HG02870 (cell line): ENCODE measurements around the gene PPTC7.
"Not testable (repeated sequence)": the region's sequence is repeated elsewhere in the genome, so short reads cannot be mapped to it uniquely, and the experiment has no call there.

Source experiments
- ATAC-seq: cut with Tn5 transposase; IDR thresholded peaks from one replicate; pipeline ENCODE4 v1.9.1; 2021; ENCODE audit warnings: mild to moderate bottlenecking, moderate library complexity; ENCODE audit not compliant: unreplicated experiment

Gene PPTC7

GRCh38 chr12:110537605-110538409 is 45.3 kb downstream of the PPTC7 start:
- ATAC-seq: no peak

GRCh38 chr12:110536834-110537604 is 46.1 kb downstream of the PPTC7 start:
- ATAC-seq: no peak

DNA sequence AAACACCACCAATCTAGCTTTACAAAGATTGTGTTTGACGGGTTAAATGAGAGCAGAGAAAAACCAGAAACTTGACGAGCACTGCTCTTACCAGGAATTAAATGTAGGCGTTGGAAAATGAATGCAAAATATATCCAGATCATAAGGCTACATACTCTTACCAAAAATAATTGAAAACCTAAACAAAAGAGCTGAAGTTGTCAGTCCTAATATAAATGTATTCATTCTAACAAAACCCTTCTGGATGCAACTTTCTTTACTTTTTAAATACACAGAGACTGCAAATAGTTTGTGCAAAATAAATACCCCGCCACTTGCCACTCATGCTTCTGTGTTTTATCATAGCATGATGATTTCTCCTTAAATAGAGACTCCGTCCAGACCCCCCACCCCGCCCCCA is 48.3 kb downstream of the PPTC7 start:
- no peak for ATAC-seq

- ATAC-seq: no peak
Observed at GRCh38 chr12:110533607-110534006, 49.5 kb downstream of the PPTC7 start.

GRCh38 chr12:110532644-110533043 is 50.5 kb downstream of the PPTC7 start:
- no peak for ATAC-seq

DNA sequence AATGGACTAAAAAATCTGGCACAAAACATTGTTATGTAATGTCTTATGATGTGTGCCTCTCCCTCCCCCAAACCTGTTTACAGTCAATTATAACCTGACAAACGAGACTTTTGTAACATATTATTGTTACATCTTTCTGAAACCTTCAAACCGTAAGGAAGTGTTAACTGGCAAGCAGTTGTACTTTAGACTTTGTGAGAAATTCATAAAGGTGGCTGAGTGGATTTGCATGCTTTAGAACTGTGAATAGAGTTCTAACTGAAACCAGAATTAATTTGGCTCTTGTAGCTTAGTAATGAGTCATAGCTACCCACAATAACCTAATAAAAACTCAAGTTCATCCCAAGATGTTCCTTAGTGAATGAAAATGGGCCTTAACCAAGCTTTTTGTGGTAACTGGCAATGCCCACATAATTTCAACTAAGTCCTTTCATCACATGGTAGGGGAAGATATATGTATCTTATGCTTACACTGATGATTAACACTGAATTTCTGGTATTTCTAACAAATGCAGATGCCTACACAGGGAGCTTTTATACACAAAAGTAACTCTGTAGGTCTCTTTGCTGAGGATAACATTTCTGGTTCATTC is 51.3 kb downstream of the PPTC7 start:
- ATAC-seq: peak; percentile 81

DNA sequence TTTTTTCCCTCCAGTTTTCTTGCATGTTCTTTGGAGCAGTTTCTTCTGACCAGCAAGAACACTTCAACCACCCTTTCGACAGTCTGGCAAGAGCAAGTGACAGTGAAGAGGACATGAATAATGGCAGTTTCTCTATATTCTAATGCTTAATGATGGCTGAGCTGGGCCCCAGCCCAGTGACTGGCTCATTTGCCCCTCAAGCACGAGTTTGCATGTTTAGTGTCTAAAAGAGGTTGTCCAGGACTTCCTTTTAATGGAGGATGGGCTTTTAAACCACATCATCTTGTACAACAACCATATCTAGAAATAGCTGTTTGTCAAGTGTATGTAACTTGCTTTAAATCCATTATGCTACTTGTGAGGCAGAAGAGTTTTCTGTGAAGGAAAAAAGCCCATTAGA is 52.6 kb downstream of the PPTC7 start:
- ATAC-seq: no peak

- ATAC-seq: no peak
Observed at GRCh38 chr12:110528277-110528839, 54.8 kb downstream of the PPTC7 start.

GRCh38 chr12:110520876-110521712 is 62.0 kb downstream of the PPTC7 start:
- not testable (repeated sequence) for ATAC-seq

DNA sequence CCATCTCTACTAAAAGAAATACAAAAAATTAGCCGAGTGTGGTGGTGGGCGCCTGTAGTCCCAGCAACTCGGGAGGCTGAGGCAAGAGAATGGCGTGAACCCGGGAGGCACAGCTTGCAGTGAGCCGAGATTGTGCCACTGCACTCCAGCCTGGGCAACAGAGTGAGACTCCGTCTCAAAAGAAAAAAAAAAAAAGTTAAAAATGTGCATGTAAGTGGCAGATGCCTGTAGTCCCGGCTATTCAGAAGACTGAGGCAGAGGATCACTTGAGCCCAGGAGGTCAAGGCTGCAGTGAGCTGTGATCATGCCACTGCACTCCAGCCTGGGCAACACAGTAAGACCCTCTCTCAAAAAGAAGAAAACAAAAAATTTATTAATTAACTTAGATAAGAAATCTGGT is 65.1 kb downstream of the PPTC7 start:
- not testable (repeated sequence) for ATAC-seq

DNA sequence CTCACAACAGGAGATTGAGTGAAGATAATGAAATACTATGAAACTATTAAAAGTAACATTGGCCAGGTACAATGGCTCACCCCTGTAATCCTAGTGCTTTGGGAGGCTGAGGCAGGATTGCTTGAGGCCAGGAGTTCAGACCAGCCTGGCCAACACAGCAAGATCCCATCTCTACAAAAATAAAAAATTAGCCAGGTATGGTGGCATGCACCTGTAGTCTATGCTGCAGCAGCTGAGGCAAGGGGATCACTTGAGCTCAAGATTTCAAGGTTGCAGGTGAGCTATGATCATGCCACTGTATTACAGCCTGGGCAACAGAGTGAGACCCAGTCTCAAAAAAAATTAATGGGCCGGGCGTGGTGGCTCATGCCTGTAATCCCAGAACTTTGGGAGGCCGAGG is 66.1 kb downstream of the PPTC7 start:
- no peak for ATAC-seq

- no peak for ATAC-seq
Observed at GRCh38 chr12:110514363-110514762, 68.8 kb downstream of the PPTC7 start.

DNA sequence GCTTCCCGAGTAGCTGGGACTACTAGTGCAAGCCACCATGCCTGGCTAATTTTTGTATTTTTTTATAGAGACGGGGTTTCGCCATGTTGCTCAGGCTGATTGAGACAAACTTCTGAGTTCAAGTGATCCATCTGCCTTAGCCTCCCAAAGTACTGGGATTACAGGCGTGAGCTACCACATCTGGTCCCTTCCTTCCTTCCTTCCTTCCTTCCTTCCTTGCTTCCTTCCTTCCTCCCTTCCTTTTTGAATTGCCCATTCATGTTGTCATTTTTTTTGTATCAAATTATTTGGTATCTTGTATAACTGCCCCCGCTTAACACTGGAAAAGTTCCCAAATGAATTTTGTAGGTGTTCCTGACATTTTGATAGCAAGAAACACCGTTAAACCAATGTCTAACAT is 69.3 kb downstream of the PPTC7 start:
- no peak for ATAC-seq

GRCh38 chr12:110508071-110508586 is 75.0 kb downstream of the PPTC7 start:
- ATAC-seq: no peak

DNA sequence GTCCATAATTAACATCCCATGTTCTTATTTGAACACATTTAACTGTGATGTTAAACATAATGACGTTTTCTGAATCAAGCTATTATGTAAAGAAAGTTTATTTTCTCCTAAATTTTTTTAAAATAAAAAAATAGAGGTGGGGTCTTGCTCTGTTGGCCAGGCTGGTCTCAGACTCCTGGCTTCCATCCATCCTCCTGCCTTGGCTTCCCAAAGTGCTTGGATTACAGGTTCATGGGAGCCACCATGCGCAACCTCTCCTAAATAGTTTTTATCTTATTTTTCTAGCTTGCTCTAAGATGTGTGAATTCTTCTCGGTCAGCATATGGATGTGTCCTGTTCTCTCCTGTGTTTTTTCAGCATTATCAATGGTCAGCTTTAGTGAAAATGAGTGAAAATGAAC is 77.8 kb downstream of the PPTC7 start:
- no peak for ATAC-seq

DNA sequence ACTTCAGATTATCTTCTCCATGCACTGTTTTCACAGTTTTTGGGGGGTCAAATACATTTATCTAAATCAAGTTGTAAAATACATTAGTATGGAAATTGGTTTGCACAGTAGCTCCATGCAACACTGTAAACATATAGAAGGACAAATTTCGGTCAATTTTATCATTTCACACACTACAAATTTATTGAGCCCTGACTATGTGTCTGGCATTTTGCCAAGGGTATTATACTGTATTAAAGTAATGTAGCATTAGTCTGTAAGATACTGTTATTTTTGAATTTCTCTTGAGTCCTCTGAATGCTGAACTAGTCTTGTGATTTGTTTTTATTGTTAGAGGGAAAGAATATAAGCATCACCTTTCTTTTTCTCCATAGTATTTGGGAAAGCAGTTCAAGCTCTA is 79.7 kb downstream of the PPTC7 start:
- no peak for ATAC-seq

DNA sequence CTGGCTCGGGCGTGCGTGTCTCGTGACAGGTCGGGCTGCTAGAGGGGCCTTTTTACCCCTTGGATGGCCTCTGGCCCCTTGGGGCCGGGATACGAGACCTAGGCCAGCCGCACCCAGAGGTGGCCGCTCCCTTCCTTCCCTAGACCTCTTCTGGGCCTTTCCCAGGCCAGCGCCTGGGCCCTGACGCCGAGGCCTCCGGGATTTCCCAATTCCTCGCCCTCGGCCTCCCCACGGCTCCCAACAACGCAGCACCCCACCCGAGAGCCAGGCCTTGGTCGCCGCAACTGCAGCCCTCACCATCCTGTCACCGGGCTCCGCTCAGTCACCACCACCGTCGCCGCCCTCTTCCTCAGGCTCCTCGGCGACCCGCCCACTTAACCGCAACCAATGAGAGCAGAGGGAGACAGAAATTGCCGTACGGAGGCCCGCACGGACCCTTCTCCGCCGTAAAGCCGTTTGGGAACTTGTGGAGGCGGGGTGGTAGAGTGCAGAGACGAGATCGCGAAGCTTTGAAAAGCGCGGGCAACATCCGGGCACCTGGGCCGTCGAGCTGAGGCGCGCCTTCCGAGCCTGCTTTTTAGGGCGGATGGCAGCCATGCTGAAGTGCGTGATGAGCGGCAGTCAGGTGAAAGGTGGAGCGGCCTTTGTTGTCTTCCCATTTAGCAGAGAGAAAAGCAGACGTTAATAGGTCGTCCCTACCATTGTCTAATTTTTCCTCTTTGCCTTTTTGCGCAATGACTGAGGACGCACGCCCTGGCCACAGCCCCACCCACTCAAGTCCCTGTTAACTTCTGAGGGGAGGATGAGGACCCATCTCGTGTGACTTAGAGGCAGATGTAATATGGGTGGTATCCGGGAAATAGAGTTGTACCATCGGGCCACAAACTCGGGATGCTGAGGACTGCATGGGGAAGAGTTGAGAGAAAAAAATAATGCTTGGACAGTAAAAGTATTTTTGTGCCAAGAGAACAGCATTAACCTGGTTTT is 81.1 kb downstream of the PPTC7 start, which contains the start of the genes RAD9B and VPS29:
TSS of gene RAD9B (plus strand) at position 580 of the 987 bp plus-strand sequence. CDS start at position 587, 7 bp downstream.
TSS of gene VPS29 (minus strand) at position 360 of the 987 bp plus-strand sequence. CDS start at position 300, 60 bp downstream.
- peak; percentile 86 for ATAC-seq

GRCh38 chr12:110501399-110501751 is 81.7 kb downstream of the PPTC7 start:
- peak; percentile 15 for ATAC-seq
